Endometrium (tissue), 2 donors: ENCODE measurements around the gene ZNF45.
"Not testable (repeated sequence)": the region's sequence is repeated elsewhere in the genome, so short reads cannot be mapped to it uniquely, and the experiment has no call there.

Source experiments
- FAIRE-seq: peaks from 2 replicates; lab custom pipeline; 2012; peaks lifted over from hg19 to GRCh38; lab: Jason Lieb, UNC
- donor health status: control.
- donor health status: control.

ZNF45 gene

DNA sequence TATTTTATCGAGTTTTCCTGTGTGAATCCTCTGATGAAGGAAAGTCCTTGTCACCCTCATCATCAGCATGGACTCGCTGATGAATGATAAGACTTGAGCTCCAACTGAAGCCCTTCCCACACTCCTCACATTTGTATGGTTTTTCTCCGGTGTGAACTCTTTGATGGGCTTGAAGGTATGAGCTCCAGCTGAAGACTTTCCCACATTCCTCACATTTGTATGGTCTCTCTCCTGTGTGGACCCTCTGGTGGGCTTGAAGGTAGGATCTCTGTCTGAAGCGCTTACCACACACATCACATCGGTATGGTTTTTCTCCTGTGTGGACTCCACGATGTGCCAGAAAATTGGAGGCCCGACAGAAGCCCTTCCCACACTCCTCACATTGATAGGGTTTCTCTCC is 21.7 kb downstream of the ZNF45 start:
- FAIRE-seq, result no peak

- no peak for FAIRE-seq
These were observed 24.2 kb downstream of the ZNF45 start for GRCh38 chr19:43910884-43911283.

- FAIRE-seq, result no peak
These were observed 26.4 kb downstream of the ZNF45 start for GRCh38 chr19:43908659-43909058.

DNA sequence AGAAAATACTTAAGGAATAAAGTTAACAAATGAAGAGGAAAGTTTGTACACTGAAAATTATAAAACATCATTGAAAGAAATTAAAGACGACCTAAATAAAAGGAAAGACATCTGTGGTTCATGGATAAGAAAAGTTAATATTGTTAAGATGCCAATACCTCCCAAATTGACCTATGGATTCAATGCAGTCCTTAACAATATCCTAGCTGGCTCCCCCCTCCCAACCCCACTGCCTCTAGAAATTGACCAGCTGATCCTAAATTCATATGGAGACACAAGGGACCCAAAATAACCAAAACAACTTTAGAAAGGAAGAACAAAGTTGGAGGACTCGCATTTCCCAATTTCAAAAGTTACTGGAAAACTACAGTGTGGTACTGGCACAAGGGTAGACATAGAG is 28.3 kb downstream of the ZNF45 start:
- no peak for FAIRE-seq

DNA sequence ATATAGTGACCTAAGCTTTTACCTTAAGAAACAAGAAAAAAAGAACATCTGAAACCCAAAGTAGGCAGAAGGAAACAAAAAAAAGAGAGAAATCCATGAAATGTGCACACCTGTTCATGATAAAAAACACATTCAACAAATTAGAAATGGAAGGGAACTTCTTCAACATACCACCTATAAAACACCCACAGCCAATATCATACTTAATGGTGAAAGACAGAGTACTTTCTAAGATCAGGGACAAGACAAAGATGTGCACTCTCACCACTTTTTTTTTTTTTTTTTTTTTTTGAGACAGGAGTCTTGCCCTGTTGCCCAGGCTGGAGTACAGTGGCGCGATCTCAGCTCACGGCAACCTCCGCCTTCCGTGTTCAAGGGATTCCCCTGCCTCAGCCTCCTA is 29.2 kb downstream of the ZNF45 start:
- FAIRE-seq, result no peak

- FAIRE-seq, result no peak
These were observed 32.7 kb downstream of the ZNF45 start for GRCh38 chr19:43902399-43902798.

DNA sequence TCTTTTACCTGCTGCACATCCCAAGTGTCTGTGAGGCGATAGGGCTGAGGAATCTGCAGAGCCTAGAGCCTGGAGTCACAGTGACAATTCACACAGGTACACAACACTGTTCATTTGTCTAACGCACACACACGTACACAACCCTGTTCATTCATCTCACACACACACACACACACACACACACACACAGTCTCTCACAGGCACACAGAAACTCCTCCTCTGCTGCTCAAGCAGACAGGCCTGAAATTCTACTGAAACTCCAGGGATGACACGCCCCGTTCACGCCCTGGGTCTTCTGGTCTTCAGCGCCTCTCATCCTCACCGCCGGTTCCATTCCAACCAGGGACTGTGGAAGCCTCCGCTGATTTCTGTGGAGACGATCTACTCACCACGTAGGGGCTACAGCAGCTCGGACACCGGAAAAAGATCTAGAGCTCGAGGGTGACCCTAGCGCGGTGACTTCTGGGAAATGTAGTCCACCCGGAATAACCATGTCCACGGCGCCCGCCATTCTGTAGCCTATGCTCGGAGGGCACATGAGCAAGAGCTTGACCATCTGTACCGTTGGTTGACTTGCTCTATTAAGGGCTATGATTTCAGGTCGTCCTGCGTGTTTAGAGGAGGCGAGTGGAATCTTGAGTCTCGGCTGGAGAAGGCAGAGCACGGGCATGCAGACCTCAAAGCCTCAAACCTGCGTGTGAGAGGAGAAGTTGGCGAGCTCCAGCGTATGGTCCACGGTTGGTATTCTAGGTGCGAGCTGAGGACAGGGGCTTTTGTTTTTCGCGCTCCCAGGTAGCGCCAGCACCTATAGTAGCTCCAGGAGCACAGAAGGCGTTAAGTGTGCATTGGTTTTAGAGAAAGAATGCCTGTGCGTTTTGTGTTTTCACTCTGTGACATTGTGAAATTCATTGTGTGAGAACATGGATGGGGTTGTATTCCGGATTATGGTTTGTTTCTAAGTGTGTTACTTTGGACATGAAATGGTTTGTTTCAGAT is 33.4 kb downstream of the ZNF45 start:
- no peak for FAIRE-seq

- no peak for FAIRE-seq
These were observed 39.3 kb downstream of the ZNF45 start for GRCh38 chr19:43895727-43896308.

- no peak for FAIRE-seq
These were observed 51.2 kb downstream of the ZNF45 start, which contains the start of gene ZNF404 for GRCh38 chr19:43883864-43884263. Gene ZNF404 (minus strand): TSS chr19:43883964.

- no peak for FAIRE-seq
These were observed 54.6 kb downstream of the ZNF45 start for GRCh38 chr19:43880483-43880882.

GRCh38 chr19:43872547-43873336 is 62.3 kb downstream of the ZNF45 start:
- no peak for FAIRE-seq

GRCh38 chr19:43866923-43867322 is 68.2 kb downstream of the ZNF45 start:
- not testable (repeated sequence) for FAIRE-seq
